Astrocyte (in vitro differentiated cells and primary cell): ENCODE measurements around the gene BHLHE23.

ENCODE experiments used
- CTCF ChIP-seq: IDR thresholded peaks from 2 replicates; pipeline ENCODE4 v1.5.1; 2011; ENCODE audit warnings: low read depth, mild to moderate bottlenecking, inconsistent platforms, low read length, moderate library complexity; ENCODE audit not compliant: insufficient read depth
- EZH2 ChIP-seq: IDR thresholded peaks from 2 replicates; pipeline ENCODE4 v1.6.1; 2012; ENCODE audit warnings: mild to moderate bottlenecking, low read length, inconsistent platforms; ENCODE audit not compliant: insufficient read depth

- TF ChIP-seq CTCF (no peak), EZH2 (no peak)
Measured at GRCh38 chr20:62966212-62967148, 40.3 kb downstream of the BHLHE23 start.
